K562 (cell line): ENCODE data around the gene DYNLL1. TPM values are rescaled to one million over a fixed set of nuclear protein-coding genes. Genes with fewer than 3 reads are reported as not detected.

ENCODE experiments used
- C11orf30 ChIP-seq: fragments of 450-650 bp; IDR thresholded peaks from 2 replicates; pipeline ENCODE4 v1.6.1; 2016; ENCODE audit warnings: low read depth, mild to moderate bottlenecking
- CBFA2T2 ChIP-seq: fragments of 450-650 bp; conservative IDR thresholded peaks from 2 replicates; pipeline ENCODE4 v1.6.1; 2017; ENCODE audit warnings: mild to moderate bottlenecking
- CBFB ChIP-seq: sonication (generic); formaldehyde crosslinking; IDR thresholded peaks from 2 replicates; pipeline ENCODE4 v1.4.0; 2020; ENCODE audit warnings: mild to moderate bottlenecking, missing genetic modification reagents
- FOS ChIP-seq: IDR thresholded peaks from 3 replicates; pipeline ENCODE4 v1.6.1; 2011; ENCODE audit not compliant: insufficient read length; ENCODE audit errors: extremely low read depth
- HDAC6 ChIP-seq: IDR thresholded peaks from 2 replicates; pipeline ENCODE4 v1.6.1; 2012; ENCODE audit warnings: low read depth, mild to moderate bottlenecking, control low read depth, inconsistent platforms, low read length, moderate library complexity
- HNRNPL ChIP-seq: fragments of 200-400 bp; formaldehyde crosslinking; IDR thresholded peaks from 2 replicates; pipeline ENCODE4 v1.6.1; 2017; ENCODE audit warnings: low read depth, mild to moderate bottlenecking, low read length
- MBD2 ChIP-seq: sonication (generic); IDR thresholded peaks from 2 replicates; pipeline ENCODE4 v1.6.1; 2016; ENCODE audit warnings: low read depth, borderline replicate concordance
- PPARD ChIP-seq: fragments of 250-450 bp; sonication (Bioruptor Pico); IDR thresholded peaks from 2 replicates; pipeline ENCODE4 v1.8.0; 2022; ENCODE audit warnings: inconsistent platforms, mild to moderate bottlenecking, moderate library complexity
- RBM15 ChIP-seq: fragments of 200-400 bp; formaldehyde crosslinking; IDR thresholded peaks from 2 replicates; pipeline ENCODE4 v1.6.1; 2018; ENCODE audit warnings: mild to moderate bottlenecking, low read length, moderate library complexity; ENCODE audit not compliant: insufficient read depth
- SIN3B ChIP-seq: fragments of 450-650 bp; IDR thresholded peaks from 2 replicates; pipeline ENCODE4 v1.6.1; 2017; ENCODE audit warnings: low read depth, mild to moderate bottlenecking, moderate library complexity
- SMAD2 ChIP-seq: fragments of 150-350 bp; IDR thresholded peaks from 2 replicates; pipeline ENCODE4 v1.6.1; 2014; ENCODE audit warnings: low read depth, mild to moderate bottlenecking, low read length
- TEAD1 ChIP-seq, 2 experiments: fragments of 450-650 bp in 1 of 2; sonication (generic) in 1 of 2; formaldehyde crosslinking; IDR thresholded peaks; 2 replicates each; pipeline versions ENCODE4 v1.4.0 to v1.8.0; 2020 to 2022; ENCODE audit warnings: mild to moderate bottlenecking in 2 of 2, missing genetic modification reagents in 1 of 2
- ZBTB8A ChIP-seq: fragments of 450-650 bp; IDR thresholded peaks from 2 replicates; pipeline ENCODE4 v1.6.1; 2018; ENCODE audit warnings: mild to moderate bottlenecking, moderate library complexity; ENCODE audit not compliant: partially characterized antibody
- ZNF324 ChIP-seq: fragments of 250-450 bp; sonication (Bioruptor Pico); IDR thresholded peaks from 2 replicates; pipeline ENCODE4 v1.4.0; 2020; ENCODE audit warnings: mild to moderate bottlenecking
- ZNF507 ChIP-seq: conservative IDR thresholded peaks from 2 replicates; pipeline ENCODE4 v1.6.1; 2017; ENCODE audit warnings: missing genetic modification characterization, missing compliant biosample characterization
- ZNF668 ChIP-seq: fragments of 250-450 bp; sonication (Bioruptor Pico); IDR thresholded peaks from 2 replicates; pipeline ENCODE4 v1.8.0; 2022; ENCODE audit warnings: mild to moderate bottlenecking, inconsistent platforms
- ZZZ3 ChIP-seq: fragments of 450-650 bp; IDR thresholded peaks from 2 replicates; pipeline ENCODE4 v1.6.1; 2016; ENCODE audit warnings: antibody characterized with exemption, mild to moderate bottlenecking, moderate library complexity
- polyA plus RNA-seq, 8 experiments: library from polyadenylated mRNA; depleted of rRNA in 4 of 8; stranded (reverse) in 5 of 8; unstranded in 3 of 8; fragments of >200 nt; fragmentation: Nextera tagmentation in 2 of 8; fragmentation: Illumina TruSeq in 1 of 8; extraction: Ambion mirVana in 2 of 8; extraction: Trizol in 1 of 8; gene quantifications; 2 replicates each; pipeline versions ENCODE4 v1.2.1 to v1.2.3, GENCODE V29; 2011 to 2014; ENCODE audit warnings: inconsistent platforms in 1 of 8, missing spikeins in 1 of 8
- total RNA-seq, 7 experiments: library from RNA; depleted of rRNA in 6 of 7; stranded (reverse); fragments of >200 nt in 6 of 7; fragmentation: Illumina TruSeq in 2 of 7; extraction: Trizol in 2 of 7; gene quantifications; 2 replicates each; pipeline versions ENCODE4 v1.2.1 to v1.2.3, GENCODE V29; 2011 to 2021; ENCODE audit warnings: low replicate concordance in 1 of 7
- TF ChIP-seq, protein P1 (sequence below), 2 experiments: fragments of 250-450 bp in 1 of 2; fragments of 450-650 bp in 1 of 2; sonication (Bioruptor Pico) in 1 of 2; IDR thresholded peaks; 2 replicates each; pipeline versions ENCODE4 v1.6.1 to v1.8.0; 2016 to 2021; ENCODE audit warnings: mild to moderate bottlenecking in 2 of 2, moderate library complexity in 2 of 2, missing compliant biosample characterization in 1 of 2, missing genetic modification characterization in 1 of 2
- TF ChIP-seq, protein P2 (sequence below): sonication (generic); formaldehyde crosslinking; IDR thresholded peaks from 2 replicates; pipeline ENCODE4 v1.8.0; 2022; ENCODE audit warnings: mild to moderate bottlenecking, missing genetic modification reagents
- TF ChIP-seq, protein P3 (sequence below): IDR thresholded peaks from 2 replicates; pipeline ENCODE4 v1.6.1; 2016; ENCODE audit warnings: missing genetic modification characterization, missing compliant biosample characterization
- TF ChIP-seq, protein P4 (sequence below): fragments of 450-650 bp; IDR thresholded peaks from 2 replicates; pipeline ENCODE4 v1.6.1; 2016; ENCODE audit warnings: low read depth, mild to moderate bottlenecking, moderate library complexity
- TF ChIP-seq, protein P5 (sequence below): fragments of 450-650 bp; formaldehyde crosslinking; IDR thresholded peaks from 2 replicates; pipeline ENCODE4 v1.4.0; 2020; ENCODE audit warnings: mild to moderate bottlenecking, moderate library complexity
- TF ChIP-seq, protein P6 (sequence below), 2 experiments: fragments of 450-650 bp; IDR thresholded peaks; 2 replicates each; pipeline ENCODE4 v1.6.1; 2016

Gene DYNLL1
- total and polyA plus RNA-seq, 9 of the 15 experiments (the other 6 are each of a cell fraction or from before 2014, with no cell fraction given) = 303 to 1,112 (median 468) TPM

DNA sequence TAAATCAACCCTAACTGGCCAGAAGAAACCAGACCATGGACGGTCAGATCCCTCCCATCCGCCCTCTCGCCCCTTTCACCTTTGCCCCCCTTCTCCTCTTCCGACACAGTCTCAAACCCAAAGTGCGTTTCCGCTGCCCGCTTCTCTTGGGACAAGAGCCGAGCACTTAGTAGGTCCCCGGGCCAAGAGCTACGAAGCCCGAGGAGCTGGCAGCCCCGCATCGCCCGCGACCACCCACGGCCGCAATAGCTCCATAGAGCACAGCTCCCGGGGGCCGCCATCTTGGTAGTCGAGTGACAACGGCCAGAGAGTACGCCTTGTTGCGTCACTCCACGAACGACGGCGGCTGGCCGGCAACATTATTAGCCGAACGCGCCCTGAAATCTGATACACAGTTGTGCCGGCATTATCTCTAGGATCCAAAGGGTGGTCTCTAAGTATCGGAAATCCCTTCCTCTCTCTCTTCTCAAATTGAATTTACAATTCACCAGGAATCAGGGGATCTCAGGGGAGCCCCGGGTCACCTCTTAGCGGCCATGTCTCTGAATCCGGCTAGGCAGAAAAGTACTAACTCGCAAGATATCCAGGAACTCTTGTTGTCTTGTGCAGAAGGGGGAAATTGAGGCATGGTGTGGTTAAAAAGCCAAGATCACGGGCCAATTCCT is 33.1 kb downstream of the DYNLL1 start, which contains the start of gene COQ5 (continued):
- TF ChIP-seq CBFB = no peak
- TF ChIP-seq, protein P1, sequence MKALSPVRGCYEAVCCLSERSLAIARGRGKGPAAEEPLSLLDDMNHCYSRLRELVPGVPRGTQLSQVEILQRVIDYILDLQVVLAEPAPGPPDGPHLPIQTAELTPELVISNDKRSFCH (CRISPR knock-in tag; IDR thresholded peaks at IDR 0.05) = no peak
- TF ChIP-seq, protein P1 (tag; IDR thresholded peaks at IDR 0.05) = peak; percentile 74
- TF ChIP-seq, protein P2, sequence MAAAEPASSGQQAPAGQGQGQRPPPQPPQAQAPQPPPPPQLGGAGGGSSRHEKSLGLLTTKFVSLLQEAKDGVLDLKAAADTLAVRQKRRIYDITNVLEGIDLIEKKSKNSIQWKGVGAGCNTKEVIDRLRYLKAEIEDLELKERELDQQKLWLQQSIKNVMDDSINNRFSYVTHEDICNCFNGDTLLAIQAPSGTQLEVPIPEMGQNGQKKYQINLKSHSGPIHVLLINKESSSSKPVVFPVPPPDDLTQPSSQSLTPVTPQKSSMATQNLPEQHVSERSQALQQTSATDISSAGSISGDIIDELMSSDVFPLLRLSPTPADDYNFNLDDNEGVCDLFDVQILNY (CRISPR knock-in tag) = no peak
- peak; percentile 90 for TF ChIP-seq SIN3B
- TF ChIP-seq, protein P3, sequence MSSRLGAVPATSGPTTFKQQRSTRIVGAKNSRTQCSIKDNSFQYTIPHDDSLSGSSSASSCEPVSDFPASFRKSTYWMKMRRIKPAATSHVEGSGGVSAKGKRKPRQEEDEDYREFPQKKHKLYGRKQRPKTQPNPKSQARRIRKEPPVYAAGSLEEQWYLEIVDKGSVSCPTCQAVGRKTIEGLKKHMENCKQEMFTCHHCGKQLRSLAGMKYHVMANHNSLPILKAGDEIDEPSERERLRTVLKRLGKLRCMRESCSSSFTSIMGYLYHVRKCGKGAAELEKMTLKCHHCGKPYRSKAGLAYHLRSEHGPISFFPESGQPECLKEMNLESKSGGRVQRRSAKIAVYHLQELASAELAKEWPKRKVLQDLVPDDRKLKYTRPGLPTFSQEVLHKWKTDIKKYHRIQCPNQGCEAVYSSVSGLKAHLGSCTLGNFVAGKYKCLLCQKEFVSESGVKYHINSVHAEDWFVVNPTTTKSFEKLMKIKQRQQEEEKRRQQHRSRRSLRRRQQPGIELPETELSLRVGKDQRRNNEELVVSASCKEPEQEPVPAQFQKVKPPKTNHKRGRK = no peak
- peak; percentile 88 for TF ChIP-seq C11orf30
- TF ChIP-seq, protein P4, sequence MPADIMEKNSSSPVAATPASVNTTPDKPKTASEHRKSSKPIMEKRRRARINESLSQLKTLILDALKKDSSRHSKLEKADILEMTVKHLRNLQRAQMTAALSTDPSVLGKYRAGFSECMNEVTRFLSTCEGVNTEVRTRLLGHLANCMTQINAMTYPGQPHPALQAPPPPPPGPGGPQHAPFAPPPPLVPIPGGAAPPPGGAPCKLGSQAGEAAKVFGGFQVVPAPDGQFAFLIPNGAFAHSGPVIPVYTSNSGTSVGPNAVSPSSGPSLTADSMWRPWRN = no peak
- no peak for TF ChIP-seq TEAD1 (CRISPR knock-in tag; IDR thresholded peaks at IDR 0.05)
- TF ChIP-seq, protein P5, sequence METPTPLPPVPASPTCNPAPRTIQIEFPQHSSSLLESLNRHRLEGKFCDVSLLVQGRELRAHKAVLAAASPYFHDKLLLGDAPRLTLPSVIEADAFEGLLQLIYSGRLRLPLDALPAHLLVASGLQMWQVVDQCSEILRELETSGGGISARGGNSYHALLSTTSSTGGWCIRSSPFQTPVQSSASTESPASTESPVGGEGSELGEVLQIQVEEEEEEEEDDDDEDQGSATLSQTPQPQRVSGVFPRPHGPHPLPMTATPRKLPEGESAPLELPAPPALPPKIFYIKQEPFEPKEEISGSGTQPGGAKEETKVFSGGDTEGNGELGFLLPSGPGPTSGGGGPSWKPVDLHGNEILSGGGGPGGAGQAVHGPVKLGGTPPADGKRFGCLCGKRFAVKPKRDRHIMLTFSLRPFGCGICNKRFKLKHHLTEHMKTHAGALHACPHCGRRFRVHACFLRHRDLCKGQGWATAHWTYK (CRISPR knock-in tag) = 0 out of 2 replicates have a peak, but pooled peaks have one; percentile 59
- TF ChIP-seq SMAD2 = no peak
- TF ChIP-seq HDAC6 = no peak
- TF ChIP-seq ZNF668 (CRISPR knock-in tag) = no peak
- no peak for TF ChIP-seq ZNF507 (tag)
- TF ChIP-seq ZZZ3 = no peak
- peak; percentile 25 for TF ChIP-seq ZBTB8A
- TF ChIP-seq, protein P6, sequence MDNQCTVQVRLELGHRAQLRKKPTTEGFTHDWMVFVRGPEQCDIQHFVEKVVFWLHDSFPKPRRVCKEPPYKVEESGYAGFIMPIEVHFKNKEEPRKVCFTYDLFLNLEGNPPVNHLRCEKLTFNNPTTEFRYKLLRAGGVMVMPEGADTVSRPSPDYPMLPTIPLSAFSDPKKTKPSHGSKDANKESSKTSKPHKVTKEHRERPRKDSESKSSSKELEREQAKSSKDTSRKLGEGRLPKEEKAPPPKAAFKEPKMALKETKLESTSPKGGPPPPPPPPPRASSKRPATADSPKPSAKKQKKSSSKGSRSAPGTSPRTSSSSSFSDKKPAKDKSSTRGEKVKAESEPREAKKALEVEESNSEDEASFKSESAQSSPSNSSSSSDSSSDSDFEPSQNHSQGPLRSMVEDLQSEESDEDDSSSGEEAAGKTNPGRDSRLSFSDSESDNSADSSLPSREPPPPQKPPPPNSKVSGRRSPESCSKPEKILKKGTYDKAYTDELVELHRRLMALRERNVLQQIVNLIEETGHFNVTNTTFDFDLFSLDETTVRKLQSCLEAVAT (IDR thresholded peaks at IDR 0.05) = peak; percentile 48 to 65; a peak in 2 of 4 replicates
- TF ChIP-seq CBFA2T2 = peak; percentile 5; the same call in 1 of the 2 replicates
- no peak for TF ChIP-seq FOS
- no peak for TF ChIP-seq ZNF324 (CRISPR knock-in tag)
- no peak for TF ChIP-seq PPARD (CRISPR knock-in tag)
- no peak for TF ChIP-seq RBM15
- TF ChIP-seq HNRNPL = no peak
- peak; percentile 53; the same call in 1 of the 2 replicates for TF ChIP-seq MBD2
